NCI-H2171 (cell line): ENCODE measurements around the gene NSD2.
"Not testable (repeated sequence)": the region's sequence is repeated elsewhere in the genome, so short reads cannot be mapped to it uniquely, and the experiment has no call there.

ENCODE experiments used
- DNase-seq: peaks from one replicate; lab custom pipeline; 2025; lab: John Stamatoyannopoulos, UW

NSD2 gene

GRCh38 chr4:1985780-1986577 is 114.8 kb downstream of the NSD2 start:
- no peak for DNase-seq

GRCh38 chr4:1986578-1987210 is 115.5 kb downstream of the NSD2 start:
- no peak for DNase-seq

GRCh38 chr4:1987296-1987695 is 116.1 kb downstream of the NSD2 start:
- DNase-seq = no peak

- no peak for DNase-seq
Observed at GRCh38 chr4:1987721-1988326, 116.6 kb downstream of the NSD2 start.

- DNase-seq = no peak
Observed at GRCh38 chr4:1988327-1988724, 117.1 kb downstream of the NSD2 start.

GRCh38 chr4:1989533-1990347 is 118.5 kb downstream of the NSD2 start:
- DNase-seq = no peak

- no peak for DNase-seq
Observed at GRCh38 chr4:1990348-1990645, 119.1 kb downstream of the NSD2 start.

- no peak for DNase-seq
Observed at GRCh38 chr4:1990676-1991075, 119.5 kb downstream of the NSD2 start.

GRCh38 chr4:1991087-1991486 is 119.9 kb downstream of the NSD2 start:
- no peak for DNase-seq

- DNase-seq = no peak
Observed at GRCh38 chr4:1991596-1992434, 120.6 kb downstream of the NSD2 start.

GRCh38 chr4:1992468-1993168 is 121.4 kb downstream of the NSD2 start:
- no peak for DNase-seq

- DNase-seq = no peak
Observed at GRCh38 chr4:1993169-1993516, 122.0 kb downstream of the NSD2 start.

- not testable (repeated sequence) for DNase-seq
Observed at GRCh38 chr4:1993718-1994516, 122.7 kb downstream of the NSD2 start.

- no peak for DNase-seq
Observed at GRCh38 chr4:1994938-1995337, 123.7 kb downstream of the NSD2 start.

- no peak for DNase-seq
Observed at GRCh38 chr4:1996866-1997611, 125.8 kb downstream of the NSD2 start.

- no peak for DNase-seq
Observed at GRCh38 chr4:1997712-1998111, 126.5 kb downstream of the NSD2 start.

- DNase-seq = no peak
Observed at GRCh38 chr4:1998296-1998695, 127.1 kb downstream of the NSD2 start.

GRCh38 chr4:1999308-1999707 is 128.1 kb downstream of the NSD2 start:
- not testable (repeated sequence) for DNase-seq

- DNase-seq = not testable (repeated sequence)
Observed at GRCh38 chr4:2003361-2003760, 132.2 kb downstream of the NSD2 start.

GRCh38 chr4:2006367-2006766 is 135.2 kb downstream of the NSD2 start:
- no peak for DNase-seq
